ENCODE measurements around the gene TNFRSF9.

DNA sequence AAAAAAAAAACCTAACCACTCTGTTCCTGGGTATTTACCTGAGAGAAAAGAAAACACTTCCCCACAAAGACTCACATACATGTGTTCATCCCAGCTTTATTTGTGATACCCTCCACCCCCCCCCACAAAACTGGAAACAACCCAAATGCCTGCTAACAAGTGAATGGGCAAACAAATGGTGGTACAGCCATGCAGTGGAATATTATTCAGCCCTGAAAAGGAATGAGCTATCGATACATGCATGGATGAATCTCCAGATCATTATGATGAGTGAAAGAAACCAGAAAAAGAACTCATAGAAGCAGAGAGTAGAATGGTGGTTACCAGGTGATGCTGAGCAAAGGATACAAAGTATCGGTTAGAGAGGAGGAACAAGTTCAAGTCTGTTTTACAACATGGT lies 49.8 kb downstream of the TNFRSF9 start:
- TF ChIP-seq, protein P1, sequence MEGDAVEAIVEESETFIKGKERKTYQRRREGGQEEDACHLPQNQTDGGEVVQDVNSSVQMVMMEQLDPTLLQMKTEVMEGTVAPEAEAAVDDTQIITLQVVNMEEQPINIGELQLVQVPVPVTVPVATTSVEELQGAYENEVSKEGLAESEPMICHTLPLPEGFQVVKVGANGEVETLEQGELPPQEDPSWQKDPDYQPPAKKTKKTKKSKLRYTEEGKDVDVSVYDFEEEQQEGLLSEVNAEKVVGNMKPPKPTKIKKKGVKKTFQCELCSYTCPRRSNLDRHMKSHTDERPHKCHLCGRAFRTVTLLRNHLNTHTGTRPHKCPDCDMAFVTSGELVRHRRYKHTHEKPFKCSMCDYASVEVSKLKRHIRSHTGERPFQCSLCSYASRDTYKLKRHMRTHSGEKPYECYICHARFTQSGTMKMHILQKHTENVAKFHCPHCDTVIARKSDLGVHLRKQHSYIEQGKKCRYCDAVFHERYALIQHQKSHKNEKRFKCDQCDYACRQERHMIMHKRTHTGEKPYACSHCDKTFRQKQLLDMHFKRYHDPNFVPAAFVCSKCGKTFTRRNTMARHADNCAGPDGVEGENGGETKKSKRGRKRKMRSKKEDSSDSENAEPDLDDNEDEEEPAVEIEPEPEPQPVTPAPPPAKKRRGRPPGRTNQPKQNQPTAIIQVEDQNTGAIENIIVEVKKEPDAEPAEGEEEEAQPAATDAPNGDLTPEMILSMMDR (IDR thresholded peaks at IDR 0.05), result no peak
- TF ChIP-seq POLR2A (IDR thresholded peaks at IDR 0.05) (no peak), POLR2AphosphoS5 (IDR thresholded peaks at IDR 0.05) (no peak), EP300 (IDR thresholded peaks at IDR 0.05) (no peak)

All from stomach (tissue), 4 donors.